GM21526 (cell line): ENCODE data around the gene RALGAPA1.

Experiments used
- ATAC-seq: cut with Tn5 transposase; IDR thresholded peaks from one replicate; pipeline ENCODE4 v1.9.1; 2021; ENCODE audit warnings: moderate library complexity; ENCODE audit not compliant: unreplicated experiment, low FRiP score

The RALGAPA1 gene

GRCh38 chr14:35506461-35506860 lies 302.6 kb downstream of the RALGAPA1 start:
- ATAC-seq, result no peak

GRCh38 chr14:35504260-35504659 lies 304.8 kb downstream of the RALGAPA1 start:
- ATAC-seq, result no peak

GRCh38 chr14:35503646-35504045 lies 305.4 kb downstream of the RALGAPA1 start:
- ATAC-seq, result no peak

GRCh38 chr14:35499180-35499579 lies 309.9 kb downstream of the RALGAPA1 start:
- ATAC-seq, result no peak

GRCh38 chr14:35495278-35495677 lies 313.8 kb downstream of the RALGAPA1 start:
- no peak for ATAC-seq

- no peak for ATAC-seq
Observed at GRCh38 chr14:35492569-35493014, 316.5 kb downstream of the RALGAPA1 start.
